ENCODE results near the gene LRP6. TPM values are rescaled to one million over a fixed set of nuclear protein-coding genes. Genes with fewer than 3 reads are reported as not detected.

LRP6 gene
- total RNA-seq, 4 donors from 2014 or later, result 11.7 to 102 (median 58.9) TPM

- Histone ChIP-seq H3K27ac (no peak overlapping the region), H3K4me1 (peaks cover 0 to 2% (median under 1%) of the 10 kb centered on the region in 4 donors), H3K4me3 (no peak overlapping the region), H3K9me3 (no peaks in the 10 kb centered on the region), H3K36me3 (no peaks in the 10 kb centered on the region), H3K27me3 (no peaks in the 10 kb centered on the region)
- intact Hi-C loops (cut with DNase I; ENCODE audit: low total_unique reads), result no loop called here
- in situ Hi-C loops (cut with MboI; ENCODE audit: low pct_ligation_motif_present in 1 of 4, low pct_unique_long_range_greater_than_20kb in 1 of 4, low sequenced_read_pairs in 3 of 4), result no loop called here
- DNase-seq, result no peak
- TF ChIP-seq CTCF (IDR thresholded peaks at IDR 0.05) (no peak), POLR2A (IDR thresholded peaks at IDR 0.05) (no peak), POLR2AphosphoS5 (IDR thresholded peaks at IDR 0.05) (no peak), EP300 (IDR thresholded peaks at IDR 0.05; ENCODE audit: low read depth) (no peak)
Measured at GRCh38 chr12:12272869-12273268, 6.0 kb upstream of the LRP6 start.

GRCh38 chr12:12270226-12270625 is 3.4 kb upstream of the LRP6 start:
- no peaks in the 10 kb centered on the region for H3K36me3 ChIP-seq
- no peak overlapping the region for H3K4me3 ChIP-seq
- no peak for DNase-seq
- no peaks in the 10 kb centered on the region for H3K27me3 ChIP-seq
- in situ Hi-C loops (cut with MboI; ENCODE audit: low pct_ligation_motif_present in 1 of 4, low pct_unique_long_range_greater_than_20kb in 1 of 4, low sequenced_read_pairs in 3 of 4), result no loop called here
- no peaks in the 10 kb centered on the region for H3K9me3 ChIP-seq
- TF ChIP-seq POLR2AphosphoS5 (IDR thresholded peaks at IDR 0.05), result no peak
- TF ChIP-seq CTCF (IDR thresholded peaks at IDR 0.05), result no peak
- no peak for TF ChIP-seq POLR2A (IDR thresholded peaks at IDR 0.05)
- no peak for TF ChIP-seq EP300 (IDR thresholded peaks at IDR 0.05; ENCODE audit: low read depth)
- 87 to 96% methylated on average over 6 of the region's 6 CpGs for WGBS, 2 donors (ENCODE audit: low coverage in 1 of 2)
- H3K27ac ChIP-seq, result no peak overlapping the region
- peaks cover 0 to 15% (median 5%) of the 10 kb centered on the region in 4 donors for H3K4me1 ChIP-seq
- intact Hi-C loops (cut with DNase I; ENCODE audit: low total_unique reads), result no loop called here

GRCh38 chr12:12267742-12268200 is 927 bp upstream of the LRP6 start:
- Histone ChIP-seq H3K27ac (peak overlapping the region; percentile 92 to 96 (median 94)), H3K36me3 (no peaks in the 10 kb centered on the region), H3K4me1 (peaks cover 0 to 28% (median 13%) of the 10 kb centered on the region in 4 donors), H3K27me3 (no peaks in the 10 kb centered on the region), H3K9me3 (no peaks in the 10 kb centered on the region), H3K4me3 (peak overlapping the region in 3 of 4 donors; percentile 52 to 89 (median 62))
- WGBS, 2 donors (ENCODE audit: low coverage in 1 of 2), result 10 to 23% methylated on average over 2 to 6 of the region's 6 CpGs
- TF ChIP-seq EP300 (IDR thresholded peaks at IDR 0.05; ENCODE audit: low read depth), result no peak
- TF ChIP-seq POLR2A (IDR thresholded peaks at IDR 0.05), result no peak
- TF ChIP-seq POLR2AphosphoS5 (IDR thresholded peaks at IDR 0.05), result no peak
- no peak for TF ChIP-seq CTCF (IDR thresholded peaks at IDR 0.05)
- DNase-seq, result no peak
- in situ Hi-C loops (cut with MboI; ENCODE audit: low pct_ligation_motif_present in 1 of 4, low pct_unique_long_range_greater_than_20kb in 1 of 4, low sequenced_read_pairs in 3 of 4) (no loop called here), intact Hi-C loops (cut with DNase I; ENCODE audit: low total_unique reads) (loop anchor here (10.0 kb wide), 1 partner anchor 103 kb away; no protein-coding TSS in a partner anchor)

GRCh38 chr12:12266389-12266872 is 413 bp downstream of the LRP6 start:
- no peaks in the 10 kb centered on the region for H3K27me3 ChIP-seq
- TF ChIP-seq POLR2A (IDR thresholded peaks at IDR 0.05), result no peak
- no peak for TF ChIP-seq CTCF (IDR thresholded peaks at IDR 0.05)
- no peak for TF ChIP-seq POLR2AphosphoS5 (IDR thresholded peaks at IDR 0.05)
- no peak for TF ChIP-seq EP300 (IDR thresholded peaks at IDR 0.05; ENCODE audit: low read depth)
- WGBS, 2 donors (ENCODE audit: low coverage in 1 of 2), result 6% methylated on average over 24 of the region's 27 CpGs; no CpG with 5 or more reads in 1 of the 2 donors
- in situ Hi-C loops (cut with MboI; ENCODE audit: low pct_ligation_motif_present in 1 of 4, low pct_unique_long_range_greater_than_20kb in 1 of 4, low sequenced_read_pairs in 3 of 4), result no loop called here
- H3K27ac ChIP-seq, result peak overlapping the region; percentile 92 to 96 (median 94)
- H3K9me3 ChIP-seq, result no peaks in the 10 kb centered on the region
- H3K36me3 ChIP-seq, result no peaks in the 10 kb centered on the region
- peaks cover 0 to 28% (median 13%) of the 10 kb centered on the region in 4 donors for H3K4me1 ChIP-seq
- DNase-seq, result peak; percentile 23
- peak overlapping the region; percentile 52 to 89 (median 71) for H3K4me3 ChIP-seq
- intact Hi-C loops (cut with DNase I; ENCODE audit: low total_unique reads), result loop anchor here (10.0 kb wide), 1 partner anchor 102 kb away; no protein-coding TSS in a partner anchor

Measured in transverse colon (tissue), 4 donors.